H1 (cell line): ENCODE results near the gene TRIM62. TPM values are rescaled to one million over a fixed set of nuclear protein-coding genes. Genes with fewer than 3 reads are reported as not detected.
A peak's percentile ranks its signal among the peaks of the same experiment; 100 is the strongest.

ENCODE experiments used
- CTCF ChIA-PET: fragments of 300-600 bp; sonication (Branson Sonifier 250); formaldehyde crosslinking; loops from one replicate; lab custom pipeline; 2021; ENCODE audit not compliant: partially characterized antibody; lab: Charles Lee
- POLR2A ChIA-PET: fragments of 300-600 bp; sonication (Branson Sonifier 250); formaldehyde crosslinking; loops from one replicate; lab custom pipeline; 2021; ENCODE audit warnings: inconsistent platforms; ENCODE audit not compliant: partially characterized antibody; lab: Charles Lee
- DNase-seq, 2 experiments: peaks; one replicate each; pipeline versions ENCODE4 v3.0.0 to v3.0.0-alpha.2; 2010 to 2022; ENCODE audit warnings: low spot score in 2 of 2, low read depth in 1 of 2, mixed read lengths in 1 of 2
- FAIRE-seq: peaks from 2 replicates; lab custom pipeline; 2011; peaks lifted over from hg19 to GRCh38; lab: Jason Lieb, UNC
- H2AFZ ChIP-seq: 2 replicates; pipeline ENCODE4 v1.8.1; 2012; ENCODE audit warnings: low read length, inconsistent platforms
- H2AK5ac ChIP-seq: 2 replicates; pipeline ENCODE4 v1.6.1; 2013; ENCODE audit warnings: low read depth, low read length
- H2BK120ac ChIP-seq: replicated peaks from 2 replicates; pipeline ENCODE3; 2013; ENCODE audit warnings: low read depth, low read length, inconsistent platforms
- H2BK12ac ChIP-seq: 2 replicates; pipeline ENCODE4 v1.6.1; 2013; ENCODE audit warnings: low read depth, low read length
- H2BK15ac ChIP-seq: 2 replicates; pipeline ENCODE4 v1.6.1; 2013; ENCODE audit warnings: low read length
- H2BK20ac ChIP-seq: 2 replicates; pipeline ENCODE4 v1.6.1; 2013; ENCODE audit warnings: low read length
- H2BK5ac ChIP-seq: 2 replicates; pipeline ENCODE4 v1.6.1; 2013; ENCODE audit warnings: low read depth, low read length
- H3K14ac ChIP-seq: 2 replicates; pipeline ENCODE4 v1.6.1; 2013; ENCODE audit warnings: inconsistent platforms; ENCODE audit not compliant: insufficient read length
- H3K18ac ChIP-seq: 2 replicates; pipeline ENCODE4 v1.6.1; 2013; ENCODE audit warnings: low read length; ENCODE audit errors: extremely low read depth
- H3K23ac ChIP-seq: 2 replicates; pipeline ENCODE4 v1.6.1; 2013; ENCODE audit warnings: inconsistent platforms; ENCODE audit not compliant: insufficient read length
- H3K23me2 ChIP-seq: 2 replicates; pipeline ENCODE4 v1.6.1; 2013; ENCODE audit warnings: low read depth, low read length
- H3K27ac ChIP-seq: 2 replicates; pipeline ENCODE4 v1.6.1; 2011; ENCODE audit warnings: low read depth, low read length, inconsistent platforms
- H3K27me3 ChIP-seq, 4 experiments: replicated peaks in 1 of 4; 1 replicate in 1 of 4; 2 replicates in 3 of 4; pipeline versions ENCODE4 v1.6.1 to v1.8.1; 2011 to 2013; ENCODE audit warnings: low read length in 3 of 4, mild to moderate bottlenecking in 3 of 4, inconsistent platforms in 2 of 4, mixed read lengths in 2 of 4, moderate library complexity in 1 of 4; ENCODE audit not compliant: control insufficient read depth in 3 of 4, insufficient read depth in 3 of 4; ENCODE audit errors: extremely low read depth in 1 of 4
- H3K36me3 ChIP-seq, 4 experiments: 2 replicates each; pipeline versions ENCODE4 v1.6.1 to v1.8.1; 2011 to 2013; ENCODE audit warnings: mild to moderate bottlenecking in 4 of 4, low read length in 3 of 4, moderate library complexity in 2 of 4, control low read depth in 1 of 4, inconsistent platforms in 1 of 4; ENCODE audit not compliant: insufficient read depth in 4 of 4, control insufficient read depth in 2 of 4
- H3K4ac ChIP-seq: replicated peaks from 2 replicates; pipeline ENCODE3; 2013; ENCODE audit warnings: low read length, low read depth, mixed read lengths, inconsistent platforms; ENCODE audit not compliant: insufficient read length
- H3K4me1 ChIP-seq, 4 experiments: replicated peaks in 1 of 4; 1 replicate in 1 of 4; 2 replicates in 3 of 4; pipeline versions ENCODE4 v1.6.1 to v1.8.1; 2011 to 2013; ENCODE audit warnings: low read length in 3 of 4, inconsistent platforms in 2 of 4, mixed read lengths in 1 of 4; ENCODE audit not compliant: insufficient read depth in 4 of 4, control insufficient read depth in 3 of 4
- H3K4me2 ChIP-seq, 2 experiments: 2 replicates each; pipeline versions ENCODE4 v1.6.1 to v1.8.1; 2011 to 2013; ENCODE audit warnings: low read depth in 2 of 2, low read length in 2 of 2, control low read depth in 1 of 2, inconsistent platforms in 1 of 2, mild to moderate bottlenecking in 1 of 2; ENCODE audit not compliant: insufficient read depth in 1 of 2
- H3K4me3 ChIP-seq, 4 experiments: fragments of 200-600, 300-600 bp in 1 of 4; sonication (generic), shearing (Covaris generic), sonication (Bioruptor Twin) in 1 of 4; 2 replicates each; pipeline versions ENCODE4 v1.5.1 to v1.8.1; 2011 to 2016; ENCODE audit warnings: low read length in 4 of 4, low read depth in 3 of 4, control low read depth in 2 of 4, inconsistent platforms in 2 of 4, mild to moderate bottlenecking in 2 of 4, mixed read lengths in 1 of 4, moderate library complexity in 1 of 4; ENCODE audit not compliant: insufficient read depth in 2 of 4; ENCODE audit errors: extremely low read depth in 1 of 4
- H3K56ac ChIP-seq: replicated peaks from 2 replicates; pipeline ENCODE3; 2013; ENCODE audit warnings: low read depth, mild to moderate bottlenecking, mixed read lengths, low read length, inconsistent platforms; ENCODE audit not compliant: insufficient read length
- H3K79me1 ChIP-seq: 2 replicates; pipeline ENCODE4 v1.6.1; 2013; ENCODE audit warnings: low read depth, low read length, control low read depth
- H3K79me2 ChIP-seq, 2 experiments: 2 replicates each; pipeline versions ENCODE4 v1.6.1 to v1.8.1; 2012 to 2013; ENCODE audit warnings: low read length in 2 of 2, mild to moderate bottlenecking in 2 of 2, inconsistent platforms in 1 of 2; ENCODE audit not compliant: insufficient read depth in 2 of 2, control insufficient read depth in 1 of 2
- H3K9ac ChIP-seq, 4 experiments: replicated peaks in 1 of 4; 1 replicate in 1 of 4; 2 replicates in 3 of 4; pipeline versions ENCODE4 v1.6.1 to v1.8.1; 2011 to 2013; ENCODE audit warnings: low read depth in 3 of 4, low read length in 3 of 4, control low read depth in 2 of 4, mild to moderate bottlenecking in 2 of 4, moderate library complexity in 2 of 4, inconsistent platforms in 1 of 4; ENCODE audit errors: extremely low read depth in 1 of 4
- H3K9me3 ChIP-seq, 2 experiments: 2 replicates each; pipeline versions ENCODE4 v1.6.1 to v1.8.1; 2012 to 2013; ENCODE audit warnings: mild to moderate bottlenecking in 2 of 2, moderate library complexity in 2 of 2, control low read depth in 1 of 2, inconsistent platforms in 1 of 2, low read depth in 1 of 2, low read length in 1 of 2, mixed read lengths in 1 of 2; ENCODE audit not compliant: insufficient read depth in 2 of 2
- H4K20me1 ChIP-seq, 2 experiments: replicated peaks in 1 of 2; 2 replicates each; pipeline versions ENCODE3 to v1.8.1; 2011 to 2013; ENCODE audit warnings: inconsistent platforms in 2 of 2, low read length in 2 of 2, mild to moderate bottlenecking in 1 of 2; ENCODE audit not compliant: insufficient read depth in 2 of 2, control insufficient read depth in 1 of 2
- H4K5ac ChIP-seq: 2 replicates; pipeline ENCODE4 v1.6.1; 2013; ENCODE audit warnings: low read length, low read depth, mixed read lengths, inconsistent platforms; ENCODE audit not compliant: insufficient read length
- H4K8ac ChIP-seq: 2 replicates; pipeline ENCODE4 v1.8.0; 2013; ENCODE audit warnings: mild to moderate bottlenecking, moderate library complexity, low read length, inconsistent platforms; ENCODE audit not compliant: insufficient read depth; ENCODE audit errors: extremely low read depth
- H4K91ac ChIP-seq: replicated peaks from 2 replicates; pipeline ENCODE3; 2013; ENCODE audit warnings: low read length, mixed read lengths, inconsistent platforms; ENCODE audit not compliant: insufficient read length
- CHD2 ChIP-seq: IDR thresholded peaks from 2 replicates; pipeline ENCODE4 v1.6.1; 2012; ENCODE audit warnings: low read length, improper control_type of control experiment
- GTF2F1 ChIP-seq: IDR thresholded peaks from 2 replicates; pipeline ENCODE4 v1.6.1; 2012; ENCODE audit warnings: low read depth, low read length, improper control_type of control experiment, borderline replicate concordance
- POU5F1 ChIP-seq: IDR thresholded peaks from 2 replicates; pipeline ENCODE4 v1.6.1; 2011; ENCODE audit warnings: low read depth, mild to moderate bottlenecking, low read length, moderate library complexity
- RBBP5 ChIP-seq: IDR thresholded peaks from 2 replicates; pipeline ENCODE4 v1.7.1; 2012; ENCODE audit warnings: low read depth, mild to moderate bottlenecking, inconsistent platforms, low read length, moderate library complexity, borderline replicate concordance
- RXRA ChIP-seq: IDR thresholded peaks from 2 replicates; pipeline ENCODE4 v1.6.1; 2011; ENCODE audit warnings: low read depth, mild to moderate bottlenecking, low read length, moderate library complexity; ENCODE audit not compliant: insufficient read depth
- SAP30 ChIP-seq: fragments of 300-600 bp; sonication (generic); IDR thresholded peaks from 2 replicates; pipeline ENCODE4 v1.7.1; 2012; ENCODE audit warnings: low read length, moderate library complexity, mild to moderate bottlenecking, inconsistent platforms; ENCODE audit not compliant: insufficient read depth, insufficient replicate concordance
- SP1 ChIP-seq: IDR thresholded peaks from 2 replicates; pipeline ENCODE4 v1.6.1; 2011; ENCODE audit warnings: low read depth, low read length
- TBP ChIP-seq: IDR thresholded peaks from 2 replicates; pipeline ENCODE4 v1.6.1; 2011; ENCODE audit warnings: low read depth, low read length, improper control_type of control experiment
- WGBS, 2 experiments: shearing (Covaris generic) in 1 of 2; methylation state at CpG; one replicate each; pipeline versions ENCODE4 v1.1.6 to v1.1.7; 2013 to 2015; ENCODE audit warnings: low lambda C conversion rate in 2 of 2, mixed read lengths in 2 of 2, inconsistent platforms in 1 of 2, low coverage in 1 of 2, missing lambda C conversion rate in 1 of 2; ENCODE audit not compliant: insufficient replicate concordance in 2 of 2, insufficient coverage in 1 of 2, insufficient read length in 1 of 2; ENCODE audit errors: extremely low coverage in 1 of 2, missing lambda C conversion rate in 1 of 2; 5-methylcytosine and 5-hydroxymethylcytosine counted together
- polyA plus RNA-seq, 7 experiments: library from polyadenylated mRNA; depleted of rRNA in 3 of 7; stranded (reverse) in 5 of 7; unstranded in 2 of 7; fragments of >200 nt in 5 of 7; fragments of 200-250 nt in 2 of 7; gene quantifications; 1 replicate in 5 of 7; 2 replicates in 1 of 7; 4 replicates in 1 of 7; pipeline versions ENCODE4 v1.2.1 to v1.2.3, GENCODE V29; 2011 to 2013; ENCODE audit warnings: missing spikeins in 2 of 7, mixed read lengths in 2 of 7
- total RNA-seq: library from RNA; stranded (reverse); fragmentation: NEBNext Ultra II Directional; extraction: Animal tissue kit (Norgen Biotek cat#: 25700); gene quantifications from 2 replicates; pipeline ENCODE4 v1.2.1, GENCODE V29; 2021
- TF ChIP-seq, protein P1 (sequence below): IDR thresholded peaks from 2 replicates; pipeline ENCODE4 v1.6.1; 2012; ENCODE audit warnings: low read length, inconsistent platforms
- TF ChIP-seq, protein P2 (sequence below): IDR thresholded peaks from 2 replicates; pipeline ENCODE4 v1.6.1; 2011; ENCODE audit warnings: low read depth, mild to moderate bottlenecking, low read length; ENCODE audit not compliant: insufficient read depth

The TRIM62 gene
- total and polyA plus RNA-seq, 2 of the 8 experiments (the other 6 are each of a cell fraction or from before 2014, with no cell fraction given), result 6.3 to 10.8 TPM

DNA sequence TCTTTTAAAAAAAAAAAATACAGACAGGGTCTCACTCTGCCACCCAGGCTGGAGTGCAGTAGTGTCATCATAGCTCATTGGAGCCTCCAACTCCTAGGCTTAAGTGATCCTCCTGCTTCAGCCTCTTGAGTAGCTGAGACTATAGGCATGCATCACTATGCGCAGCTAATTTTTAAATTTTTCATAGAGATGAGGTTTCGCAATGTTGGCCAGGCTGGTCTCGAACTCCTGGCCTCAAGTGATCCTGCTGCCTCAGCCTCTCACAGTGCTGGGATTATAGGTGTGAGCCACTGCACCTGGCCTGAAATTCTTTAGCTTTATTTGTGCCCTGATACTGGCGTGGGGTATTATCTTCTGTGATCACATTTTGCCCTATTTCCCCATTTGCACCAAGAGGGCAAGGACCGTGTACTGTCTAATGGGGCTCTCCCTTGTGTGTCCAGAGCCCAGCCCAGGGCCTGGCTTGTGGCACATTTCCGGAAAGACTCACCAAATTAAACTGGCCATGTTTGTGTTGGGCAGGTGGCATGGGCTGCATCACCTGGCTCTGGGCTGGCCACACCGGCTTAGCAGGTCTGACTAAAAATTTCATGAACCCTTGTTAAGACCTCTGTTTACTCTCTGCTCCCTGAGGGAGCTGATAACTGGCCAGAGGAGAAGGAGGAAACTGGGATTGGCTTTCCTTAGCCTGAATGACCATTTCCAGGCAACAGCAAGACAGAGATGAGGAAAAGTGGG, 32.2 kb downstream of the TRIM62 start:
- 91% methylated on average over 7 of the region's 7 CpGs; no CpG with 5 or more reads in 1 of the 2 experiments for WGBS, 2 experiments
- FAIRE-seq, result no peak
- no peak overlapping the region for H2BK120ac ChIP-seq
- H4K91ac ChIP-seq, result no peak overlapping the region
- H3K23me2 ChIP-seq, result no peaks in the 10 kb centered on the region
- H2AFZ ChIP-seq, result no peak overlapping the region
- no peak overlapping the region for H3K14ac ChIP-seq
- POLR2A ChIA-PET, result interaction anchor here (4.5 kb wide), 1 partner anchor 8 kb away, joined by 23 read pairs; no protein-coding TSS in a partner anchor
- H4K8ac ChIP-seq, result no peak overlapping the region
- no peak overlapping the region for H3K4me2 ChIP-seq
- TF ChIP-seq, protein P1, sequence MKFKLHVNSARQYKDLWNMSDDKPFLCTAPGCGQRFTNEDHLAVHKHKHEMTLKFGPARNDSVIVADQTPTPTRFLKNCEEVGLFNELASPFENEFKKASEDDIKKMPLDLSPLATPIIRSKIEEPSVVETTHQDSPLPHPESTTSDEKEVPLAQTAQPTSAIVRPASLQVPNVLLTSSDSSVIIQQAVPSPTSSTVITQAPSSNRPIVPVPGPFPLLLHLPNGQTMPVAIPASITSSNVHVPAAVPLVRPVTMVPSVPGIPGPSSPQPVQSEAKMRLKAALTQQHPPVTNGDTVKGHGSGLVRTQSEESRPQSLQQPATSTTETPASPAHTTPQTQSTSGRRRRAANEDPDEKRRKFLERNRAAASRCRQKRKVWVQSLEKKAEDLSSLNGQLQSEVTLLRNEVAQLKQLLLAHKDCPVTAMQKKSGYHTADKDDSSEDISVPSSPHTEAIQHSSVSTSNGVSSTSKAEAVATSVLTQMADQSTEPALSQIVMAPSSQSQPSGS, result no peak
- TF ChIP-seq, protein P2, sequence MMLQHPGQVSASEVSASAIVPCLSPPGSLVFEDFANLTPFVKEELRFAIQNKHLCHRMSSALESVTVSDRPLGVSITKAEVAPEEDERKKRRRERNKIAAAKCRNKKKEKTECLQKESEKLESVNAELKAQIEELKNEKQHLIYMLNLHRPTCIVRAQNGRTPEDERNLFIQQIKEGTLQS, result no peak
- no peak for TF ChIP-seq SP1
- TF ChIP-seq GTF2F1, result no peak
- no peak for TF ChIP-seq CHD2
- no peak for TF ChIP-seq RXRA
- TF ChIP-seq POU5F1, result no peak
- TF ChIP-seq SAP30, result no peak
- no peak for TF ChIP-seq TBP
- TF ChIP-seq RBBP5, result no peak
- TF ChIP-seq, all 59 proteins: peak for 0
- Histone ChIP-seq H3K4me3 (no peak overlapping the region), H3K9ac (no peak overlapping the region), H3K9me3 (no peaks in the 10 kb centered on the region), H3K56ac (no peak overlapping the region), H3K4me1 (peaks cover 16 to 30% (median 19%) of the 10 kb centered on the region in 4 experiments), H3K27me3 (no peaks in the 10 kb centered on the region), H3K79me1 (no peaks in the 10 kb centered on the region), H2BK5ac (no peak overlapping the region), H2BK15ac (peak overlapping the region; percentile 81; the same call in 1 of the 2 replicates), H3K23ac (no peak overlapping the region), H2BK20ac (peak overlapping the region; percentile 72; the same call in 1 of the 2 replicates), H4K20me1 (peaks cover 0 to 2% of the 10 kb centered on the region in 2 experiments), H3K4ac (no peak overlapping the region), H2AK5ac (no peak overlapping the region; the same call in 1 of the 2 replicates), H4K5ac (no peak overlapping the region), H3K18ac (no peak overlapping the region; the same call in 1 of the 2 replicates), H3K79me2 (no peaks in the 10 kb centered on the region), H2BK12ac (no peak overlapping the region), H3K36me3 (peaks cover 0 to 5% (median 0%) of the 10 kb centered on the region in 4 experiments; a peak in 2 of 8 replicates), H3K27ac (no peak overlapping the region)
- CTCF ChIA-PET, result interaction anchor here (0.6 to 4.7 kb wide), 13 partner anchors 11 to 305 kb away, joined by 3 to 47 read pairs (median 4); partner anchors contain the start of gene TRIM62
- no peak for DNase-seq
